Mesothelial cell of epicardium (in vitro differentiated cells): ENCODE data around the gene DGKB. TPM values are rescaled to one million over a fixed set of nuclear protein-coding genes. Genes with fewer than 3 reads are reported as not detected.

ENCODE experiments used
- DNase-seq, 2 experiments: peaks; one replicate each; pipeline ENCODE4 v3.0.0; 2021; ENCODE audit warnings: low spot score in 2 of 2; ENCODE audit not compliant: unreplicated experiment in 2 of 2
- H3K27ac Mint-ChIP-seq: 2 replicates; pipeline ENCODE4 v1.8.0; 2021; ENCODE audit warnings: mixed read lengths
- H3K27me3 Mint-ChIP-seq: 2 replicates; pipeline ENCODE4 v1.8.0; 2021; ENCODE audit warnings: low read depth, mixed read lengths
- H3K36me3 Mint-ChIP-seq: 2 replicates; pipeline ENCODE4 v1.8.0; 2021; ENCODE audit warnings: mixed read lengths
- H3K4me1 Mint-ChIP-seq: 2 replicates; pipeline ENCODE4 v1.8.0; 2021; ENCODE audit warnings: mixed read lengths
- H3K4me3 Mint-ChIP-seq: 2 replicates; pipeline ENCODE4 v1.8.0; 2021; ENCODE audit warnings: mild to moderate bottlenecking, moderate library complexity, mixed read lengths
- H3K9me3 Mint-ChIP-seq: 2 replicates; pipeline ENCODE4 v1.8.0; 2021; ENCODE audit warnings: mixed read lengths
- CTCF ChIP-seq: fragments of 200-600 bp; sonication (generic); IDR thresholded peaks from one replicate; pipeline ENCODE4 v1.5.0; 2021; ENCODE audit warnings: antibody characterized with exemption; ENCODE audit not compliant: unreplicated experiment
- total RNA-seq: library from RNA; stranded (reverse); gene quantifications from 3 replicates; pipeline ENCODE4 v1.2.1, GENCODE V29; 2021

The DGKB gene
- total RNA-seq, 1 donor from 2014 or later = 3.9 TPM

GRCh38 chr7:14148974-14149373 lies 753.6 kb downstream of the DGKB start:
- TF ChIP-seq CTCF = no peak
- Mint-ChIP-seq H3K27me3 (no peaks in the 10 kb centered on the region), H3K27ac (no peak overlapping the region), H3K36me3 (no peaks in the 10 kb centered on the region), H3K4me3 (no peak overlapping the region), H3K4me1 (peaks cover 5% of the 10 kb centered on the region), H3K9me3 (no peaks in the 10 kb centered on the region)
- no peak for DNase-seq

GRCh38 chr7:14147532-14147931 lies 755.0 kb downstream of the DGKB start:
- TF ChIP-seq CTCF = no peak
- Mint-ChIP-seq H3K36me3 (no peaks in the 10 kb centered on the region), H3K4me1 (peaks cover 5% of the 10 kb centered on the region), H3K27me3 (no peaks in the 10 kb centered on the region), H3K27ac (no peak overlapping the region), H3K4me3 (no peak overlapping the region), H3K9me3 (no peaks in the 10 kb centered on the region)
- DNase-seq = no peak

- TF ChIP-seq CTCF = no peak
- no peaks in the 10 kb centered on the region for H3K27me3 Mint-ChIP-seq
- H3K4me1 Mint-ChIP-seq = no peaks in the 10 kb centered on the region
- H3K9me3 Mint-ChIP-seq = no peaks in the 10 kb centered on the region
- no peaks in the 10 kb centered on the region for H3K36me3 Mint-ChIP-seq
- DNase-seq = no peak
- no peak overlapping the region for H3K4me3 Mint-ChIP-seq
- H3K27ac Mint-ChIP-seq = no peak overlapping the region
Observed at GRCh38 chr7:14144538-14144937, 758.0 kb downstream of the DGKB start.

- Mint-ChIP-seq H3K27me3 (no peaks in the 10 kb centered on the region), H3K4me1 (no peaks in the 10 kb centered on the region), H3K36me3 (no peaks in the 10 kb centered on the region), H3K27ac (no peak overlapping the region), H3K4me3 (no peak overlapping the region), H3K9me3 (no peaks in the 10 kb centered on the region)
- TF ChIP-seq CTCF = no peak
- DNase-seq = no peak
Observed at GRCh38 chr7:14144109-14144508, 758.4 kb downstream of the DGKB start.

- Mint-ChIP-seq H3K36me3 (no peaks in the 10 kb centered on the region), H3K27ac (no peak overlapping the region), H3K27me3 (no peaks in the 10 kb centered on the region), H3K4me1 (no peaks in the 10 kb centered on the region), H3K9me3 (peaks cover 4% of the 10 kb centered on the region), H3K4me3 (no peak overlapping the region)
- TF ChIP-seq CTCF = no peak
- DNase-seq = no peak
Observed at GRCh38 chr7:14137676-14138075, 764.9 kb downstream of the DGKB start.

GRCh38 chr7:14133752-14134151 lies 768.8 kb downstream of the DGKB start:
- H3K36me3 Mint-ChIP-seq = no peaks in the 10 kb centered on the region
- H3K27me3 Mint-ChIP-seq = no peaks in the 10 kb centered on the region
- no peak overlapping the region for H3K4me3 Mint-ChIP-seq
- no peak overlapping the region for H3K27ac Mint-ChIP-seq
- H3K9me3 Mint-ChIP-seq = peaks cover 4% of the 10 kb centered on the region
- DNase-seq = no peak
- H3K4me1 Mint-ChIP-seq = no peaks in the 10 kb centered on the region
- no peak for TF ChIP-seq CTCF
